SK-N-SH (cell line): ENCODE measurements around the gene BRD7. TPM values are rescaled to one million over a fixed set of nuclear protein-coding genes. Genes with fewer than 3 reads are reported as not detected.

Source experiments
- CTCF ChIA-PET: fragments of 300-600, 350-600 bp; formaldehyde crosslinking; extraction: SDS; loops from one replicate; lab custom pipeline; 2021; lab: Yijun Ruan, JAX
- POLR2A ChIA-PET: fragments of 350-600 bp; sonication (Branson Sonifier 250); formaldehyde crosslinking; extraction: SDS; loops from one replicate; lab custom pipeline; 2020; ENCODE audit warnings: antibody characterized with exemption, inconsistent platforms; lab: Yijun Ruan, JAX
- DNase-seq: peaks from one replicate; pipeline ENCODE4 v3.0.0; 2012
- H2AFZ ChIP-seq: fragments of 200-600 bp; sonication (generic); 2 replicates; pipeline ENCODE4 v1.8.1; 2016; ENCODE audit warnings: antibody characterized with exemption, mild to moderate bottlenecking, low read depth
- H3F3A ChIP-seq: fragments of 200-600 bp; sonication (generic); replicated peaks from 2 replicates; pipeline ENCODE3; 2016; ENCODE audit warnings: antibody characterized with exemption, mild to moderate bottlenecking; ENCODE audit not compliant: insufficient read depth
- H3K27ac ChIP-seq, 2 experiments: fragments of 200-500 bp in 1 of 2; fragments of 200-600 bp in 1 of 2; sonication (Bioruptor generic) in 1 of 2; sonication (generic), shearing (Covaris generic) in 1 of 2; 2 replicates each; pipeline versions ENCODE4 v1.5.1 to v1.6.1; 2014 to 2016; ENCODE audit warnings: low read depth in 2 of 2, inconsistent platforms in 1 of 2, low read length in 1 of 2, mild to moderate bottlenecking in 1 of 2, mixed read lengths in 1 of 2
- H3K27me3 ChIP-seq: fragments of 200-600 bp; sonication (generic), shearing (Covaris generic); 2 replicates; pipeline ENCODE4 v1.6.1; 2016; ENCODE audit warnings: mixed run types; ENCODE audit not compliant: insufficient read depth
- H3K36me3 ChIP-seq, 2 experiments: fragments of 200-500 bp in 1 of 2; fragments of 200-600 bp in 1 of 2; sonication (Bioruptor generic) in 1 of 2; sonication (generic) in 1 of 2; replicated peaks in 1 of 2; 2 replicates each; pipeline versions ENCODE3 to v1.5.1; 2014 to 2016; ENCODE audit warnings: low read length in 1 of 2, mild to moderate bottlenecking in 1 of 2; ENCODE audit not compliant: insufficient read depth in 2 of 2, control insufficient read depth in 1 of 2
- H3K4me1 ChIP-seq, 2 experiments: fragments of 200-500 bp in 1 of 2; fragments of 200-600 bp in 1 of 2; sonication (Bioruptor generic) in 1 of 2; sonication (generic), shearing (Covaris generic) in 1 of 2; 2 replicates each; pipeline versions ENCODE4 v1.5.1 to v1.6.1; 2014 to 2016; ENCODE audit warnings: low read depth in 1 of 2, low read length in 1 of 2, mixed run types in 1 of 2; ENCODE audit not compliant: insufficient read depth in 2 of 2, control insufficient read depth in 1 of 2
- H3K4me2 ChIP-seq: fragments of 200-600 bp; sonication (generic), shearing (Covaris generic); 2 replicates; pipeline ENCODE4 v1.6.1; 2017; ENCODE audit warnings: mixed run types
- H3K4me3 ChIP-seq, 2 experiments: fragments of 200-500 bp in 1 of 2; fragments of 200-600 bp in 1 of 2; sonication (Bioruptor generic) in 1 of 2; sonication (generic), shearing (Covaris generic) in 1 of 2; 2 replicates each; pipeline versions ENCODE4 v1.5.1 to v1.8.1; 2014 to 2016; ENCODE audit warnings: low read depth in 2 of 2, inconsistent platforms in 1 of 2, low read length in 1 of 2, mild to moderate bottlenecking in 1 of 2, mixed read lengths in 1 of 2, moderate library complexity in 1 of 2
- H3K79me2 ChIP-seq: fragments of 200-600 bp; sonication (generic); 2 replicates; pipeline ENCODE4 v1.8.1; 2017; ENCODE audit warnings: mild to moderate bottlenecking; ENCODE audit not compliant: insufficient read depth
- H3K9ac ChIP-seq: fragments of 200-600 bp; sonication (generic); 2 replicates; pipeline ENCODE4 v1.6.1; 2017; ENCODE audit warnings: mixed run types
- H3K9me2 ChIP-seq: fragments of 200-600 bp; sonication (generic); 2 replicates; pipeline ENCODE4 v1.6.1; 2017; ENCODE audit warnings: mixed run types
- H3K9me3 ChIP-seq: fragments of 200-600 bp; sonication (generic); 2 replicates; pipeline ENCODE4 v1.6.1; 2017; ENCODE audit warnings: mixed run types, mild to moderate bottlenecking, moderate library complexity
- H4K20me1 ChIP-seq: fragments of 200-600 bp; sonication (generic); 2 replicates; pipeline ENCODE4 v1.6.1; 2017; ENCODE audit warnings: mild to moderate bottlenecking, mixed run types; ENCODE audit not compliant: insufficient read depth
- CTCF ChIP-seq: fragments of 200-600 bp; sonication (generic); IDR thresholded peaks from 2 replicates; pipeline ENCODE4 v1.6.1; 2017; ENCODE audit warnings: antibody characterized with exemption, mild to moderate bottlenecking, moderate library complexity
- MAX ChIP-seq: IDR thresholded peaks from 2 replicates; pipeline ENCODE4 v1.4.0; 2012; ENCODE audit warnings: low read depth
- NRF1 ChIP-seq: IDR thresholded peaks from 2 replicates; pipeline ENCODE4 v1.6.1; 2012; ENCODE audit warnings: low read depth, mild to moderate bottlenecking, low read length
- POLR2AphosphoS5 ChIP-seq: IDR thresholded peaks from 2 replicates; pipeline ENCODE4 v1.6.1; 2012; ENCODE audit warnings: low read depth, low read length
- RCOR1 ChIP-seq: fragments of 150-350 bp; IDR thresholded peaks from 2 replicates; pipeline ENCODE4 v1.6.1; 2017; ENCODE audit warnings: antibody characterized with exemption, low read length
- RXRA ChIP-seq: IDR thresholded peaks from 2 replicates; pipeline ENCODE4 v1.4.0; 2012; ENCODE audit warnings: low read depth, mild to moderate bottlenecking, borderline replicate concordance
- SMC3 ChIP-seq: IDR thresholded peaks from 2 replicates; pipeline ENCODE4 v1.6.1; 2012; ENCODE audit warnings: low read depth, low read length, improper control_type of control experiment
- TAF1 ChIP-seq: IDR thresholded peaks from 2 replicates; pipeline ENCODE4 v1.6.1; 2012; ENCODE audit warnings: low read depth, mild to moderate bottlenecking, low read length, moderate library complexity, borderline replicate concordance
- YY1 ChIP-seq: IDR thresholded peaks from 2 replicates; pipeline ENCODE4 v1.4.0; 2012; ENCODE audit warnings: low read depth, mild to moderate bottlenecking
- WGBS: methylation state at CpG from one replicate; pipeline ENCODE4 v1.1.6; 2017; ENCODE audit warnings: low lambda C conversion rate; 5-methylcytosine and 5-hydroxymethylcytosine counted together
- polyA plus RNA-seq, 3 experiments: library from polyadenylated mRNA; depleted of rRNA; stranded (reverse); fragments of >200 nt; gene quantifications; 2 replicates each; pipeline ENCODE4 v1.2.3, GENCODE V29; 2012

The BRD7 gene
- polyA plus RNA-seq, 1 of the 3 experiments (the other 2 are of a cell fraction): 32.9 TPM

GRCh38 chr16:50311134-50311528 is 57.7 kb downstream of the BRD7 start:
- TF ChIP-seq TAF1 (no peak), YY1 (no peak), RXRA (no peak), MAX (no peak), CTCF (no peak), SMC3 (no peak)
- Histone ChIP-seq H3K4me1 (peaks cover 0 to 46% of the 10 kb centered on the region in 2 experiments; a peak in 2 of 4 replicates), H3K9me3 (no peaks in the 10 kb centered on the region), H2AFZ (no peak overlapping the region), H3K27ac (no peak overlapping the region; a peak in 1 of 4 replicates), H3K9me2 (no peaks in the 10 kb centered on the region), H4K20me1 (no peaks in the 10 kb centered on the region), H3K27me3 (no peaks in the 10 kb centered on the region), H3K36me3 (peaks cover 25 to 37% of the 10 kb centered on the region in 2 experiments), H3K79me2 (no peaks in the 10 kb centered on the region), H3F3A (no peaks in the 10 kb centered on the region), H3K4me3 (no peak overlapping the region), H3K9ac (no peak overlapping the region), H3K4me2 (no peak overlapping the region)
- CTCF ChIA-PET: interaction anchor here (1.1 to 1.7 kb wide), 2 partner anchors 15 to 60 kb away, joined by 4 to 5 read pairs; no protein-coding TSS in a partner anchor
- POLR2A ChIA-PET: no interaction called here
- WGBS: 94% methylated on average over 4 of the region's 4 CpGs
- DNase-seq: peak; percentile 26

GRCh38 chr16:50310308-50311133 is 58.3 kb downstream of the BRD7 start:
- WGBS: 96% methylated on average over 15 of the region's 18 CpGs
- Histone ChIP-seq H3K27ac (peak overlapping the region in 1 of 2 experiments; percentile 84; a peak in 2 of 4 replicates), H3K4me3 (no peak overlapping the region), H3K79me2 (no peaks in the 10 kb centered on the region), H3K27me3 (no peaks in the 10 kb centered on the region), H4K20me1 (no peaks in the 10 kb centered on the region), H3K9ac (no peak overlapping the region), H3K9me3 (no peaks in the 10 kb centered on the region), H2AFZ (no peak overlapping the region), H3K36me3 (peaks cover 19 to 31% of the 10 kb centered on the region in 2 experiments), H3K9me2 (no peaks in the 10 kb centered on the region), H3K4me2 (no peak overlapping the region), H3F3A (no peaks in the 10 kb centered on the region), H3K4me1 (peaks cover 0 to 41% of the 10 kb centered on the region in 2 experiments; a peak in 1 of 4 replicates)
- POLR2A ChIA-PET: interaction anchor here (0.7 to 1.4 kb wide), 2 partner anchors 12 to 14 kb away, joined by 3 to 5 read pairs; no protein-coding TSS in a partner anchor
- no peak for TF ChIP-seq NRF1
- no peak for TF ChIP-seq RCOR1
- TF ChIP-seq POLR2AphosphoS5: 0 out of 2 replicates have a peak, but pooled peaks have one; percentile 0
- DNase-seq: peak; percentile 28
- CTCF ChIA-PET: interaction anchor here (0.9 to 2.0 kb wide), 8 partner anchors 9 to 496 kb away, joined by 3 to 7 read pairs (median 4); no protein-coding TSS in a partner anchor
